CD4-positive, alpha-beta T cell treated with Interleukin-17A for 4 hours (primary cell): Measurements from ENCODE around the gene KIAA1755.

Experiments
- DNase-seq: peaks from one replicate; pipeline ENCODE4 v3.0.0-alpha.2; 2020; ENCODE audit warnings: mixed read lengths

KIAA1755 gene

GRCh38 chr20:38200646-38201045 lies 59.9 kb downstream of the KIAA1755 start:
- DNase-seq: no peak

GRCh38 chr20:38199501-38200390 lies 60.8 kb downstream of the KIAA1755 start:
- DNase-seq: no peak

GRCh38 chr20:38198238-38198861 lies 62.2 kb downstream of the KIAA1755 start:
- no peak for DNase-seq

- no peak for DNase-seq
These were observed 62.9 kb downstream of the KIAA1755 start for GRCh38 chr20:38197619-38198018.

GRCh38 chr20:38197217-38197616 lies 63.3 kb downstream of the KIAA1755 start:
- no peak for DNase-seq

- DNase-seq: no peak
These were observed 63.9 kb downstream of the KIAA1755 start for GRCh38 chr20:38196592-38196991.

GRCh38 chr20:38196076-38196475 lies 64.5 kb downstream of the KIAA1755 start:
- DNase-seq: no peak

- no peak for DNase-seq
These were observed 65.0 kb downstream of the KIAA1755 start for GRCh38 chr20:38195521-38195920.

GRCh38 chr20:38194971-38195504 lies 65.5 kb downstream of the KIAA1755 start:
- no peak for DNase-seq

GRCh38 chr20:38193586-38194105 lies 66.9 kb downstream of the KIAA1755 start:
- no peak for DNase-seq

- no peak for DNase-seq
These were observed 68.1 kb downstream of the KIAA1755 start for GRCh38 chr20:38192323-38192885.

GRCh38 chr20:38191654-38192053 lies 68.9 kb downstream of the KIAA1755 start:
- DNase-seq: no peak

GRCh38 chr20:38190936-38191371 lies 69.6 kb downstream of the KIAA1755 start:
- no peak for DNase-seq

- DNase-seq: no peak
These were observed 70.4 kb downstream of the KIAA1755 start for GRCh38 chr20:38190166-38190565.

GRCh38 chr20:38187517-38187916 lies 73.0 kb downstream of the KIAA1755 start:
- no peak for DNase-seq

- no peak for DNase-seq
These were observed 73.7 kb downstream of the KIAA1755 start for GRCh38 chr20:38186788-38187221.

- DNase-seq: no peak
These were observed 76.4 kb downstream of the KIAA1755 start for GRCh38 chr20:38184101-38184500.

- DNase-seq: no peak
These were observed 78.6 kb downstream of the KIAA1755 start for GRCh38 chr20:38181971-38182370.

GRCh38 chr20:38181207-38181801 lies 79.2 kb downstream of the KIAA1755 start:
- no peak for DNase-seq

GRCh38 chr20:38180781-38181180 lies 79.8 kb downstream of the KIAA1755 start:
- DNase-seq: no peak

GRCh38 chr20:38179846-38180245 lies 80.7 kb downstream of the KIAA1755 start:
- DNase-seq: no peak

- no peak for DNase-seq
These were observed 82.0 kb downstream of the KIAA1755 start for GRCh38 chr20:38178581-38178980.

- DNase-seq: no peak
These were observed 82.5 kb downstream of the KIAA1755 start for GRCh38 chr20:38178065-38178491.
